ENCODE data around the gene BRPF1. TPM values are rescaled to one million over a fixed set of nuclear protein-coding genes. Genes with fewer than 3 reads are reported as not detected.
"Not testable (repeated sequence)": the region's sequence is repeated elsewhere in the genome, so short reads cannot be mapped to it uniquely, and the experiment has no call there.

The BRPF1 gene
- total RNA-seq, 1 experiment from 2014 or later, result 24.0 TPM

DNA sequence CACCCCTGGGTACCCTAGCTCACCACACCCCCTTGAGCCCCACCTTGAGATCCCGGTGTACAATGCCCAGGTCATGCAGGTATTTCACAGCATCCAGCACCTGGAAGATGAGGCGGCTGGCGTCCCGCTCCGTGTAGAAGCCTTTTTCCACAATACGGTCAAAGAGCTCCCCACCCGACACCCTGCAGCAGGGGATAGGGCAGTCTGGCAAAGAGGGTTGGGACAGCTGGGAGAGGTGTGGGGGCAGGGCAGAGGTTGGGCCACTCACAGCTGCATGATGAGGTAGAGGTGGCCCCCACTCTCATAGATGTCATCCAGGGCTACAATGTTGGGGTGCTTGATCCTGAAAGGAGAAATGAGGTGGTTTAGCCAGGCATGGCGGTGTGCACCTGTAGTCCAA lies 31.3 kb downstream of the BRPF1 start:
- H3K27me3 ChIP-seq (ENCODE audit: control insufficient read depth, insufficient read depth, low read length), result no peaks in the 10 kb centered on the region; the same call in 1 of the 2 replicates
- no peak overlapping the region for H3K4me3 ChIP-seq (ENCODE audit: insufficient read depth, low read depth, low read length)
- peaks cover 2% of the 10 kb centered on the region for H3K36me3 ChIP-seq (replicated peaks; ENCODE audit: control insufficient read depth, insufficient read depth, low read length)
- DNase-seq, result no peak

DNA sequence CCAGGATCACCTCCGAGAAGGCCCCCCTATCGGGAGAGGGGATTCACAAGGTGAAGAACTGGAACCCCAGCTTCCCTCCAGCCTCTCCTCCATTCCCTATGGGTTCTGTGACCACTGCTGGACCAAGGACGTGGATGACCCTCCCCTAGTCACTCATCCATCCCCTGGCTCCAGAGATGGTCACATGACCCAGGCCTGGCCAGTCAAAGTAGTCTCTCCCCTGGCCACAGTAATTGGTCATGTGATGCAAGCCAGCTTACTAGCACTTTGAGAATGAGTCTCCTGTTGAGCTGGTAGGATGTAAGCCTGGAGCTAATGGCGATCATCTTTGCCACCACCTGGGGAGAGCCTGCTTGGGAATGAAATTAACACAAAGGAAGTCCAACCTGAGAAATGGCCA lies 34.3 kb downstream of the BRPF1 start:
- H3K36me3 ChIP-seq (replicated peaks; ENCODE audit: control insufficient read depth, insufficient read depth, low read length), result no peaks in the 10 kb centered on the region; the same call in 1 of the 2 replicates
- peak; percentile 77 for DNase-seq
- H3K27me3 ChIP-seq (ENCODE audit: control insufficient read depth, insufficient read depth, low read length), result peaks cover 7% of the 10 kb centered on the region

DNA sequence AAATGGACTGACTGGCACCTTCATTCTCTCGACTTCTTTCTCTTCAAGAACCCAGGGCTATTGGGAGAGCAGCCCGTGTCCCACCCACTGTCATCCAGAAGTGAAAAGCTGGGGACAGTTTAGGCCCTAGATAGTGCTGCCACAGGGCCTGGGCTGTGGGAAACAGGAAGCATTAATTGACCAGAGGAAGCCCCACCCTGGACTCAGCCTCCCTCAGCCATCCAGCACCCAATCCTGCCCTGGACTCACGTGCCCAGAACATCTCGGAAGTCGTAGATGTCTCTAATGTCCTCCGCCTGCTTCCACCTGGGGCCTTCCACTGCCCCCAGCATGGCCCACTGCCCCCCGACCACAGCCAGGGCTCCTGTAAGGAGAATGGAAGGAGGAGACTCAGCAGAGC lies 35.9 kb downstream of the BRPF1 start:
- no peak for DNase-seq
- H3K4me3 ChIP-seq (ENCODE audit: insufficient read depth, low read depth, low read length), result no peak overlapping the region
- H3K27me3 ChIP-seq (ENCODE audit: control insufficient read depth, insufficient read depth, low read length), result peaks cover 13% of the 10 kb centered on the region
- no peaks in the 10 kb centered on the region for H3K36me3 ChIP-seq (replicated peaks; ENCODE audit: control insufficient read depth, insufficient read depth, low read length)

More for the DNA sequence above, 34.3 kb downstream of the BRPF1 start:
- no peak overlapping the region for H3K4me3 ChIP-seq (ENCODE audit: insufficient read depth, low read depth, low read length)

DNA sequence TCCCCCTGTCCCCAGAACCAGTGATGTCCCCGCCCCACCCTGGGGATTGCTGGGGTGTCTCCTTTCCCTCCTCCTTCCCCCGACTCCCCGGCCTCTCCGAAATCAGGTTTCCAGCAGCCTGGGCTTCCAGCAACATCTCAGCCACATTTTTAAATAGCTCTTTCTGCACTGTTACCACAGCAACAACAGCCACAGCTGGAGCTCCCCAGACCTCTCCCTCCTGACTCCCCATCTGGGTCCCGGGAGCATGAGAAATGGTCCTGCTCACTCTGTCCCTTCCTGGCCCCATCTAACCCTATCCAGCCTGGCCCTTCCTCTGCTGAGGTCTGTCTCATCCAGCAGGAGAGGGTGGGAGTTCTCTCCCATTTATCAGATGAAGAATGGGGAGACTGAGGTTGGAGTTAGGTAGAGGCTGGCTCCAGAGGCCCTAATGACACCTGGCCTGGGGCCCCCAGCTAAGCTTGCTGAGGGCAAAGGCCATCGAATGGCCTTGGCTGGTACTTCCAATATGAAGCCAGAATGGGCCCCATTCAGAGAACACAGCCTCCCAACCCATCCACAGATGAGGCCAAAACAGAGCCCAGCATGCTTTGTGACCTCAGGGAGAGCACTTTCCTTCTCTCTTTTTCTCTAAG lies 36.7 kb downstream of the BRPF1 start:
- no peak overlapping the region for H3K4me3 ChIP-seq (ENCODE audit: insufficient read depth, low read depth, low read length)
- DNase-seq, result no peak

DNA sequence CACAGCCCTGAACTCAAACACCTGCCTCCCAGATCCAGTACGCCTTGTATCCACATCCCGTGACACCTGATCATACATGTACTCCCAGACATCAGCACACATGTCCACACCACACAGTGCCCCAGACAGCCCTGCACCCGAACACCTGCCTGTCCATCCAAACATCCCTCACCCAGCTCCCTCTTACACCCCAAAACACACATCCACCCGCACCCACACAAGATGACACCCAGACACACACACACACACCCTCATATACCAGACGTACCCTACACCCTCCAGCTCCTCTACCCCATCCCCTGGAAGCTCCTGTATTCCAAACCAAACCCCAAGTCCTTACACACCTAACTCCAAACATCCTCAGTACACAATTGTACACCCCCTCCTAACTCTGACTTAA lies 37.5 kb downstream of the BRPF1 start:
- Histone ChIP-seq H3K27me3 (ENCODE audit: control insufficient read depth, insufficient read depth, low read length) (peaks cover 15% of the 10 kb centered on the region), H3K4me3 (ENCODE audit: insufficient read depth, low read depth, low read length) (no peak overlapping the region)

More for the DNA sequence above, 36.7 kb downstream of the BRPF1 start:
- Histone ChIP-seq H3K27me3 (ENCODE audit: control insufficient read depth, insufficient read depth, low read length) (peaks cover 15% of the 10 kb centered on the region), H3K36me3 (replicated peaks; ENCODE audit: control insufficient read depth, insufficient read depth, low read length) (no peaks in the 10 kb centered on the region)

DNA sequence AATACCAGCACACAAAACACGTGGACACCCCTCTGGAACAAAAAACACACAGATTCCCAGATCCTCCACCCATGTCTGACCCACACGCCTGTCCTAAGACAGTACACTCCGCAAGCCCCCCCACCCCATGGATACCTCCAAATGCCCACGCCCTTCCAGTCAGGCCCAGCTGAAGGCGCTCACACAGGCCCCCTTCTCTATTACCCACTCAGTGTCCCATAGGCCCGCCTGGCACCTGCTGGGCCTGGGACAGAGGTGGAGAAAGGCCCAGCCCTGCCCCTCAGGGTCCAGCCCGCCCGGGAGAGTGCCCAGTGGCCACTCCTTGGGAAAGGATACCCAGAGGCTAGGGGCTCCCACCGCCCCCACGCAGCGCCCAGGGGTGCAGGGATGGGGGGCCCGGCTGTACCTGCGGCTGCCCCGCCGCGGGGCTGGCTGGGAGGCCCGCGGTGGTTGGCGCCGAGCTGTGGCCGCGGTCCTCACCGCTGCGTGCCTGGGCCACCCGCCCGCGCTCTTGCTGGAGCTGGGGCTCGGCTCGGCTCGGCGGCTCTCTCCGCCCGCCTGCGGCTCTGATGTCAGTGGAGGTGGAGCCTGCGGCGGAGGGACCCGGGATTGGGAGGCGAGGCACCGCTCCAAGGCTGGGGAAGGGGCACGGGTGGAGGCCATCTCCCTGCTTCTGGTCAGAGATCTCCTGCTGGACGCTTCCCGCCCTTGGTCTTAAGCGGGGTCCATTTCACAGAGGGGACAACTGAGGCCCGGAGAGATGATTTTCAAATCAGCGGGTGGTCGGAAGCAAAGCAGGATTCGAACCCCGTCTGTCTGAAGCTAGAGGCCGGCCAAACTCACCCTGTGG lies 38.1 kb downstream of the BRPF1 start, which contains the start of gene CAMK1:
Gene CAMK1, minus strand, starts transcription at position 522 of the 850 bp plus-strand sequence. CDS start 2,198 bp downstream, outside the sequence.
- Histone ChIP-seq H3K27me3 (ENCODE audit: control insufficient read depth, insufficient read depth, low read length) (peaks cover 15% of the 10 kb centered on the region), H3K4me3 (ENCODE audit: insufficient read depth, low read depth, low read length) (peak within 1 kb of the TSS; percentile 56), H3K36me3 (replicated peaks; ENCODE audit: control insufficient read depth, insufficient read depth, low read length) (no peaks in the 10 kb centered on the region)
- peak; percentile 97 for DNase-seq

More for the DNA sequence above, 37.5 kb downstream of the BRPF1 start:
- no peaks in the 10 kb centered on the region for H3K36me3 ChIP-seq (replicated peaks; ENCODE audit: control insufficient read depth, insufficient read depth, low read length)
- DNase-seq, result no peak

DNA sequence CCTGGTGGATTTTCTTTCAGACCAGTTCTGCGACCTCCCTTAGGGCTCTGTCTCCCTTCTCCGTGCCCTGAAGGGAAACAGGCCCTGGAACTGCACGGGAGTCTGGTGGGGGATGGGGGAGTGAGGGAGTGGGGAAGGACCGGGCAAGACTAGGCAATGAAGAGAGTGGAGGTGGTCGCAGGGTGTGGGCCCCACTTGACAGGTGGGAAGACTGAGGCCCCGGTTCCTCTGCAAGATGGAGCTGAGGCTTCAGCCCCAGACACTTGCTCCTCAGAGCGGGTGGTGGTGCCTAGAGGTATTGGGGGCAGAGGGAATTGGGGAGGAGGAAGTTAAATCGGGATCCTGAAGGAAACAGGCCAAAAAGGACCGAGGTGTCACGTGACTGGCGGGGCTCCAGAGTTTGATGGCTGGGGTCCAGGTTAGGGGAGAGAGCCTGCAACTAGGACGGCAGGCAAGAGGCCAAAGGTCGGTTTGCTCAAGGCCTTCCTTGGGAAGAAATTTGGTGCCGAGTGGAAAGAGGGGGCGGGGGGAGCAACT lies 38.8 kb downstream of the BRPF1 start:
- peak; percentile 72 for DNase-seq
- H3K4me3 ChIP-seq (ENCODE audit: insufficient read depth, low read depth, low read length), result peak overlapping the region; percentile 56
- no peaks in the 10 kb centered on the region for H3K36me3 ChIP-seq (replicated peaks; ENCODE audit: control insufficient read depth, insufficient read depth, low read length)
- H3K27me3 ChIP-seq (ENCODE audit: control insufficient read depth, insufficient read depth, low read length), result peaks cover 15% of the 10 kb centered on the region

DNA sequence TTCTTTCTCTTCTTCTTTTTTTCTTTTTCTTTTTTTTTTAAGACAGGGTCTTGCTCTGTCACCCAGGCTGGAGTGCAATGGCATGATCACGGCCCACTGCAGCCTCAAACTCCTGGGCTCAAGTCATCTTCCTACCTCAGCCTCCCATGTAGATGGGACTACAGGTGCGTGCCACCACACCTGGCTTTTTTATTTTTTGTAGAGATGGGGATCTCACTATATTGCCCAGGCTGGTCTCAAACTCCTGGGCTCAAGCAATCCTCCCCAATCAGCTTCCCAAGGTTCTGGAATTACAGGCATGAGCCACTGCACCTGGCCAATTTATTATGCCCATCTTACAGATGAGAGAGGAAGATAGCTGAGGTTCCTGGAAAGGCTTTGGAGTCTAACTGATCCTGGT lies 39.5 kb downstream of the BRPF1 start:
- not testable (repeated sequence) for H3K36me3 ChIP-seq (replicated peaks; ENCODE audit: control insufficient read depth, insufficient read depth, low read length); H3K4me3 ChIP-seq (ENCODE audit: insufficient read depth, low read depth, low read length); DNase-seq
- peaks cover 15% of the 10 kb centered on the region for H3K27me3 ChIP-seq (ENCODE audit: control insufficient read depth, insufficient read depth, low read length)

DNA sequence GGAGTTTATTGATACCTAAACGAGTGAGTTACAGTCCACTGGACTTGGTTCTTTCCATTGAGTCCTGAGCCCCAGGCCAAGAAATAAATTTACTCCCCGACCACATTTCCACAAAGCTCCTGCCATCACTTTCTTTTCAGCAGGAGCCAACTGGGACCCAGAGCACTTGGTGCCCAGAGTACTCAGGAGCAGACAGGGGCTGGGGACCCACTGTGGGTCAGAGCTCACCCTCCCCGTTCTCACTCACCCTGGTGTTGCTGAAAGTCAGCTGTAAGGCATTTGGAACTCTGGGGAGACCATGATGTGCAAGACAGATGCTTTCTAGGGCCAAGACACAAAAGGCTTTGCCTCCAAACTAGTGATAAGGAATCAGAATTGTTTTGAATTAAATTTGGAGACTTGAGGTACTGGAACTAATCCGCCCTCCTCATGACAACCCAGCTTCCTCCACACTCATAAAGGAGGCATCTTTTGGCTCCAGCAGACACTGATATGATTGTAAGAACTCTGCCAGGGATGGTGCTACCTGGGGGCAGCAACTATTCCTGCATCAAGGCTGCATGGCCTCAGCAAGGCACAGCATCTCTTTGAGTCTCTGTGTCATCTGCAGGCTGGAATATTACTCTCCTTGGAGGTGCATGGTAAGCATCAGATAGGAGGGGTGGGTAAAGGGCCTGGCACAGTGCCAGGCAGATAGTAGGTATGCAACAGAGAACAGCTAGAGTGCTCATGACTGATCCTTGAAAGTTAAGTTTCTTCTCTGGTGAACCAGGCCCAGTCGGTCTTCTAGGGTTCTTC lies 45.6 kb downstream of the BRPF1 start:
- peaks cover 7% of the 10 kb centered on the region for H3K36me3 ChIP-seq (replicated peaks; ENCODE audit: control insufficient read depth, insufficient read depth, low read length)
- no peak overlapping the region for H3K4me3 ChIP-seq (ENCODE audit: insufficient read depth, low read depth, low read length)
- H3K27me3 ChIP-seq (ENCODE audit: control insufficient read depth, insufficient read depth, low read length), result peaks cover 5% of the 10 kb centered on the region; the same call in 1 of the 2 replicates
- DNase-seq, result no peak

DNA sequence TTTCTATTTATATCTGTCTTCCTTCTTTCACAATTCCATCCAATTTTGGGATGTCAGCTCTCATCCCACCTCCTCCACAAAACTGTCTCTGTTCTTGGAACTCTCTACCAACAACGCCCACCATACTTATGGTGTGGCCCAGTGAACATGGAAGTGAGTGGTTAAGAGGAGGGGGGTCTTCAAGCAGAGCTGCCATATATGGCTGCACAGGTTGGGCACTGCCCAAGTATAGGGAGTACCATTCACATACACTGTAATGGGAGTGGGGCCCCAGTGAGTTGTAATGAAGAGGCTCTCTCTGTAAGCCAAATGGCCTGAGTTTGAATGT lies 46.1 kb downstream of the BRPF1 start:
- DNase-seq, result no peak
- Histone ChIP-seq H3K36me3 (replicated peaks; ENCODE audit: control insufficient read depth, insufficient read depth, low read length) (peaks cover 7% of the 10 kb centered on the region), H3K27me3 (ENCODE audit: control insufficient read depth, insufficient read depth, low read length) (no peaks in the 10 kb centered on the region; the same call in 1 of the 2 replicates), H3K4me3 (ENCODE audit: insufficient read depth, low read depth, low read length) (no peak overlapping the region)

DNA sequence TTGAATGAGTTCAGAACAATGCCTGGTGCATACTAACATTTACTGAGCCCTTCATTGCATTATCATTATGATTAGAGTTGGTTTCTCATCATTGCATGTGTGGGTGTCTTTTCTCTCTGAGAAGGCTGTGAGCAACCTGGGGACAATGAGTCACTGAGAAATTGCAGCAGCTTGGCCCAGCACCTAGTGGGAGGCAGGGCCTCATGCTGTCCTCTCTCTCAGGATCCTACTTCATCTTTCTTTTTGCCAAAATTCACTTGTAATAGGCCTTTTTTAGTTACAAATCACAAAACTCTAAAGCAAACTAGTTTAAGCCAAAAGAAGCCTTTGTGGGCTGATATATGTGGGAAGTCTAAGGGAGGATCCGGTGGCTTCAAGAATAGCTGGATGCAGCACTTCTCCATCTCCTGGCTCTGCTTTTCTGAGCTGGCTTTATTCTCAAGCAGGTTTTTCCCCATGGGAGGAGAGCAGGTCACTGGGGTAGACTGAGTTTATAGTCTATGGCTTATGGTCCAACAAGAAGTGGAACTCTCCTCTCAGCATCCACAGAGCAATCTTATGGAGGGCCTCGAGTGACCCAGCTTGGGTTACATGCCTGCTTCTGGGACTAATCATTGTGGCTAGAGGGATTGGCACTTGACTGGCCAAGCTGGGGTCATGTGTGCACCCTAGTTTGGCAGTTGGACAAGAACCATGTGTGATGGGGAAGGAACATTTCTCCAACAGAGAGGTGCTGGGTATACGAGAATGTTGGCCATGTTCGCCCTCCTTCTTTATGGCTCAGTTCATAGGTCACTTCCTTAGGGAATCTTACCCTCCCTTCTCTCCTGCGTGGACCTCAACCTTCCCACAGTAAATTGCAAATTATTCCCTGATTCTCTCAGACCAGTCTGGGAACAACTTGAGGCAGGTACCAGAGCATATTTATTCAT lies 46.9 kb downstream of the BRPF1 start:
- Histone ChIP-seq H3K27me3 (ENCODE audit: control insufficient read depth, insufficient read depth, low read length) (no peaks in the 10 kb centered on the region), H3K4me3 (ENCODE audit: insufficient read depth, low read depth, low read length) (no peak overlapping the region), H3K36me3 (replicated peaks; ENCODE audit: control insufficient read depth, insufficient read depth, low read length) (peaks cover 7% of the 10 kb centered on the region)
- no peak for DNase-seq

DNA sequence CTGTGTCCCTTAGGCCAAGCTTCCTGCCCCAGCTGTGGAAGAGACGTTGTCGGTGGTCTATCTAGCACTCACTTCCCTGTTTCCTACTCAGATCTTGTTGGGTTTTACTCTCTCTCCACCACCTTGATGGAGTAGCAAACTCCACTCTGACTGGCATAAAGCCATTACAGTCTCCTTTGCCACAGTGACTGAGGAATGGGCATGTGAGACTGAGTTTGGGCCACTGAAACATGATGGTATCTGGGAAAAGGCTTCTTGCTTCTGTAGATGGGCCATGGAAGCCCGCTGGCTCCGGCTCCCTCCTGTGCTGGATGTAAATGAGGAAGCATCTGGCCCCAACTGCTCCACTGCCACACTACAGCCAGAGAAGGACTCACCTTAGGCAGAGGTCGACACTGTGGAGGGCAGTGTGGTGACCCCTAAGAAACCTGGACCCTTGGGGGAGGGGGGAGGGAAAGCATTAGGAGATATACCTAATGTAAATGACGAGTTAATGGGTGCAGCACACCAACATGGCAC lies 47.6 kb downstream of the BRPF1 start:
- Histone ChIP-seq H3K27me3 (ENCODE audit: control insufficient read depth, insufficient read depth, low read length) (no peaks in the 10 kb centered on the region), H3K4me3 (ENCODE audit: insufficient read depth, low read depth, low read length) (no peak overlapping the region), H3K36me3 (replicated peaks; ENCODE audit: control insufficient read depth, insufficient read depth, low read length) (peaks cover 12% of the 10 kb centered on the region)
- peak; percentile 65 for DNase-seq

DNA sequence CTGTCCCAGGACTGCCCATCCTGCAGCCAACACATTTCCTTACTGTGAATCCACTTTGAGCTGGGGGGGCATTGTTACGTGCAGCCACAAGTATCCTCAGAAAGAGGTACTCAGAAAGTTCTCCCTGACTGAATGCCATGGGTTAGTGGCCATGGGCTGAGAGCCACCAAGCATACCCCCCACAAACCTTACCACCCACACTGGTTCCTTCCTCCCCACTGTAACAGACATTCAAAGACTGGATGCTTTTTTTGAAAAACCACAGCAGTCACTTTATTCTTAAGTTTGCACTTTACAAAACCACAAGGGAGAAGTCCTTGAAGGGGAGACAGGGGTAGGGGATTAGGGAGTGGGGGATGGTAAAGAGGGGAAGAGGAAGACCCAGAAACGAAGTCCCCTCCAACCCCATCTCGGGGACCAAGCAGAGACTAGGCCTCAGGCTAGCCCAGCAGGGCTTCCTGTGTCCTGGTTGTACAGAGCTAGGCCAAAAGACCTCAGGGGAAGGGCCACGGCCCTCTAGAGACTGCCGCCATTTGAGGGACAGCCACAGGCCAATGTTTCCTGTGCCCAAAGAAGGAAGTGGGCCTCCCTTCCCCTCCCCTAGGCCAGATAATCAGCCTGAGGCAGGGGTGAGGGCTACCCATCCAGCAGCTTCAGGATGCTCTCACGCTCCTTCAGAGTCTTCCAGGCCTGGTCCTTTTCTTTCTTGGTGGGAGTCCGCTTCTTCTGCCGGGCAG lies 48.4 kb downstream of the BRPF1 start:
- no peak overlapping the region for H3K4me3 ChIP-seq (ENCODE audit: insufficient read depth, low read depth, low read length)

More for the DNA sequence above, 48.4 kb downstream of the BRPF1 start:
- H3K27me3 ChIP-seq (ENCODE audit: control insufficient read depth, insufficient read depth, low read length), result no peaks in the 10 kb centered on the region
- DNase-seq, result no peak
- H3K36me3 ChIP-seq (replicated peaks; ENCODE audit: control insufficient read depth, insufficient read depth, low read length), result peaks cover 14% of the 10 kb centered on the region

Data from H7 (cell line).